Astrocyte (in vitro differentiated cells and primary cell): ENCODE measurements around the gene DDX55.

Source experiments
- CTCF ChIP-seq: IDR thresholded peaks from 2 replicates; pipeline ENCODE4 v1.5.1; 2011; ENCODE audit warnings: low read depth, mild to moderate bottlenecking, inconsistent platforms, low read length, moderate library complexity; ENCODE audit not compliant: insufficient read depth
- EZH2 ChIP-seq: IDR thresholded peaks from 2 replicates; pipeline ENCODE4 v1.6.1; 2012; ENCODE audit warnings: mild to moderate bottlenecking, low read length, inconsistent platforms; ENCODE audit not compliant: insufficient read depth

- TF ChIP-seq CTCF (no peak), EZH2 (no peak)
These were observed 824 bp downstream of the DDX55 start for GRCh38 chr12:123602651-123603195.
